ENCODE measurements around the gene AMFR.

Gene AMFR

DNA sequence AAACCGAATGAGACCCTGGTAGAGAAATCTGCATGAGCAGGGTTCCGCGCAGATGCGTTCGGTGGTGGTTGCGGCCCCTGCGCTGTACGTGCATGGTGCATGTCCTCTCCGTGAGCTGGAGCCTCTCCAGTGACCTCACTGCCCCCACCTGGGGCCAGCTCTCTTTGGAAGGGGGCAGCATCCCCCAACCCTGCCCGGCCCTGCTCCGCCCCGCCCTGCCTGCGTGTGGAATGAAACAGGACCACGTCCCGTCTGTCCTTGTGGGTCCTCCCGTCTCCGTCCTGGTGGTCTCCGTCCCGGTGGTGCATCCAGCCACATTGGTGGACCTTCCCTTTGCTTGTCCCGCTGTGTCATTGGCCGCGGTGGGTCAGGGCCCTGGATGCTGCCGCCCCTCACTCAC lies 84.9 kb downstream of the AMFR start:
- no peaks in the 10 kb centered on the region for H3K27me3 ChIP-seq (ENCODE audit: insufficient read depth, insufficient read length)
- no peaks in the 10 kb centered on the region for H3K36me3 ChIP-seq (ENCODE audit: insufficient read depth, insufficient read length, low read length)
- no peak overlapping the region for H3K4me3 ChIP-seq (ENCODE audit: insufficient read length, low read depth)
- no peaks in the 10 kb centered on the region for H3K9me3 ChIP-seq (ENCODE audit: insufficient read depth, low read length)
- no peak overlapping the region for H3K9ac ChIP-seq (ENCODE audit: insufficient read length, low read depth)
- DNase-seq (ENCODE audit: low read depth, low spot score): no peak
- no peak for TF ChIP-seq ZNF274 (IDR thresholded peaks at IDR 0.05; ENCODE audit: low read depth, low read length)
- TF ChIP-seq SUZ12 (IDR thresholded peaks at IDR 0.05; ENCODE audit: extremely low read depth, insufficient read depth, insufficient read length): no peak
- no peak for TF ChIP-seq YY1 (IDR thresholded peaks at IDR 0.05; ENCODE audit: insufficient read depth, insufficient read length)
- peaks cover 20% of the 10 kb centered on the region for H3K4me1 ChIP-seq (ENCODE audit: insufficient read depth, insufficient read length)

DNA sequence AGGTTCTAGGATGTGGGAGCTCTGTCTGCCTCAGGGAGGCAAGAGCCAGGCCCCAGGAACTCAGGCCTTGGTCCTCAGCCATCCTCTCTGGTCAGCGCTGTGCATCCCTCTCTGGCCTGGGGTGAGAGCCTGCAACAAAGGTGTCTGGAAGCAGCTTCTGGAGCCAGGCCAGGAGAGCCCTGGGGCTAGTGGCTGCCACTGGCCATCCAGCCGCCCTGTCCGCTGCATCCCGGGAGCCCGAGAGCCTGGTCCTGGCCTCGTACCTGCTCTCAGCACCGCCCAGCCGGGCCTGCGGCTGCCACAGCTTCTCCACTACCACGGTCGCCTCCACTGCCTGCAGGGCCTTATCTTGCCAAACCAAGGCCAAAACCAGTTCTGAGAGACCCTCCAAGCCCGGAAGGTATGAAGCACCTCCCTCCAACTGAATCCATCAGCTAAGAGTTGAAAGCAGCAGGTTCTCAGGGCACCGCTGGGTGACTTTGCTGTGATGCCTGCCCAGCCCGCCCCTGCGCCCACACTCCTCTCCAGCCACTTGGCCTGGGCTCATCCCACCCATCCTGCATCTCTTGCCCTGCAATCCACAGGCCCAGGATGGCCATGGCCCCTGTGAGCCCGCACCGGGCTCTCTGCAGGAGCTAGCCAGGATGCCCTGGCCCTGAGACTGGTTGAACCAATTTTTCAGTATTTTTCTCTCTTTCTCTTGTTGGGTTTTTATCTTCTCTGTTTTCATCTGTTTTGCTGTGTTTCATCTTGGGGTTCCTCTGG lies 85.7 kb downstream of the AMFR start:
- Histone ChIP-seq H3K36me3 (ENCODE audit: insufficient read depth, insufficient read length, low read length) (no peaks in the 10 kb centered on the region), H3K4me3 (ENCODE audit: insufficient read length, low read depth) (no peak overlapping the region), H3K27me3 (ENCODE audit: insufficient read depth, insufficient read length) (no peaks in the 10 kb centered on the region), H3K4me1 (ENCODE audit: insufficient read depth, insufficient read length) (peaks cover 21% of the 10 kb centered on the region), H3K9ac (ENCODE audit: insufficient read length, low read depth) (no peak overlapping the region), H3K9me3 (ENCODE audit: insufficient read depth, low read length) (no peaks in the 10 kb centered on the region)
- DNase-seq (ENCODE audit: low read depth, low spot score): no peak
- TF ChIP-seq SUZ12 (IDR thresholded peaks at IDR 0.05; ENCODE audit: extremely low read depth, insufficient read depth, insufficient read length) (no peak), ZNF274 (IDR thresholded peaks at IDR 0.05; ENCODE audit: low read depth, low read length) (no peak), YY1 (IDR thresholded peaks at IDR 0.05; ENCODE audit: insufficient read depth, insufficient read length) (no peak)

DNA sequence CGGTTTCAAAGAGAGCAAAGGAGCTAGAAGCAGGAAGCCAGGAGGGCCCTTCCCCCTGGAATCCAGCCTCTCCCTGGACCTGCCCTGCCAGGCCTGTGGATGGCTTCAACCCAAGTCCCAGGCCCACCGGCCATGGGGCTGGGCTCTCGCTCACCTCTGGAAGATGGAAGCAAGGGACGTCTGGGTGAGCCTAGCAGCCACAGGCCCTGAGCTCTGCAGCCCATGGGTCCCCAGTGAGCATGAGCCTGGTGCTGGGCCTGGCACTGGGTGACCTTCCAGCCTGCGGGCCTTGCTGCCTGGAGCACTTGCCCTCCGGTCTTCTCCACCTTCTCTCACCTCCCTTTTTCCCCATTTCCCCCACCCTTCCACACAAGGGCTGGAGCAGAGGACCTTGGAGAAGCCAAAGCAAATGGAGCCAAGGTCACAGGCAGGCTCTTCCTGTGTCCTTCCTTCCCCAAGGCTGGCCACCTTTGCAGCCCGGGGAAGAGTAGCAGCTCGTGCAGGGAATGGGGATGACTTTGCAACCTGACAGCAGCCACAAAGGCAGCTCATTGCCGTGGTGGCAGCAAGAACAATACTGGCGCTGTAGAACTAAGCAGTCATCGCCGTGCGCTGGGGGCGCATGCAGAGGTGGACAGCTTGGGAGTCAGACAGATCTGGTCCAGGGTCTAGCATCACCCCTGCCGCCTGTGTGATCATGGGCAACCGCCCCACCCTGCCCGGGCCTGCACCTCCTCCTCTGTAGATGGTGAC lies 86.6 kb downstream of the AMFR start:
- Histone ChIP-seq H3K4me1 (ENCODE audit: insufficient read depth, insufficient read length) (peaks cover 21% of the 10 kb centered on the region), H3K9me3 (ENCODE audit: insufficient read depth, low read length) (no peaks in the 10 kb centered on the region), H3K36me3 (ENCODE audit: insufficient read depth, insufficient read length, low read length) (no peaks in the 10 kb centered on the region), H3K27me3 (ENCODE audit: insufficient read depth, insufficient read length) (no peaks in the 10 kb centered on the region), H3K4me3 (ENCODE audit: insufficient read length, low read depth) (no peak overlapping the region), H3K9ac (ENCODE audit: insufficient read length, low read depth) (no peak overlapping the region)
- no peak for TF ChIP-seq ZNF274 (IDR thresholded peaks at IDR 0.05; ENCODE audit: low read depth, low read length)
- no peak for TF ChIP-seq YY1 (IDR thresholded peaks at IDR 0.05; ENCODE audit: insufficient read depth, insufficient read length)
- TF ChIP-seq SUZ12 (IDR thresholded peaks at IDR 0.05; ENCODE audit: extremely low read depth, insufficient read depth, insufficient read length): no peak
- no peak for DNase-seq (ENCODE audit: low read depth, low spot score)

- Histone ChIP-seq H3K27me3 (ENCODE audit: insufficient read depth, insufficient read length) (no peaks in the 10 kb centered on the region), H3K9me3 (ENCODE audit: insufficient read depth, low read length) (no peaks in the 10 kb centered on the region), H3K4me3 (ENCODE audit: insufficient read length, low read depth) (no peak overlapping the region), H3K9ac (ENCODE audit: insufficient read length, low read depth) (no peak overlapping the region), H3K36me3 (ENCODE audit: insufficient read depth, insufficient read length, low read length) (no peaks in the 10 kb centered on the region), H3K4me1 (ENCODE audit: insufficient read depth, insufficient read length) (peaks cover 21% of the 10 kb centered on the region)
- TF ChIP-seq YY1 (IDR thresholded peaks at IDR 0.05; ENCODE audit: insufficient read depth, insufficient read length) (no peak), SUZ12 (IDR thresholded peaks at IDR 0.05; ENCODE audit: extremely low read depth, insufficient read depth, insufficient read length) (no peak), ZNF274 (IDR thresholded peaks at IDR 0.05; ENCODE audit: low read depth, low read length) (no peak)
- no peak for DNase-seq (ENCODE audit: low read depth, low spot score)
These were observed 87.5 kb downstream of the AMFR start for GRCh38 chr16:56337858-56338325.

- H3K4me1 ChIP-seq (ENCODE audit: insufficient read depth, insufficient read length): peaks cover 20% of the 10 kb centered on the region
- TF ChIP-seq YY1 (IDR thresholded peaks at IDR 0.05; ENCODE audit: insufficient read depth, insufficient read length): no peak
- no peak for TF ChIP-seq ZNF274 (IDR thresholded peaks at IDR 0.05; ENCODE audit: low read depth, low read length)
- TF ChIP-seq SUZ12 (IDR thresholded peaks at IDR 0.05; ENCODE audit: extremely low read depth, insufficient read depth, insufficient read length): no peak
- H3K9ac ChIP-seq (ENCODE audit: insufficient read length, low read depth): no peak overlapping the region
- H3K27me3 ChIP-seq (ENCODE audit: insufficient read depth, insufficient read length): no peaks in the 10 kb centered on the region
- no peaks in the 10 kb centered on the region for H3K36me3 ChIP-seq (ENCODE audit: insufficient read depth, insufficient read length, low read length)
- no peak for DNase-seq (ENCODE audit: low read depth, low spot score)
- H3K4me3 ChIP-seq (ENCODE audit: insufficient read length, low read depth): no peak overlapping the region
- H3K9me3 ChIP-seq (ENCODE audit: insufficient read depth, low read length): no peaks in the 10 kb centered on the region
These were observed 88.1 kb downstream of the AMFR start for GRCh38 chr16:56337131-56337857.

- H3K4me1 ChIP-seq (ENCODE audit: insufficient read depth, insufficient read length): peaks cover 14% of the 10 kb centered on the region
These were observed 88.6 kb downstream of the AMFR start for GRCh38 chr16:56336711-56337110.

More at GRCh38 chr16:56336711-56337110, 88.6 kb downstream of the AMFR start:
- TF ChIP-seq YY1 (IDR thresholded peaks at IDR 0.05; ENCODE audit: insufficient read depth, insufficient read length) (no peak), ZNF274 (IDR thresholded peaks at IDR 0.05; ENCODE audit: low read depth, low read length) (no peak), SUZ12 (IDR thresholded peaks at IDR 0.05; ENCODE audit: extremely low read depth, insufficient read depth, insufficient read length) (no peak)
- no peaks in the 10 kb centered on the region for H3K27me3 ChIP-seq (ENCODE audit: insufficient read depth, insufficient read length)
- DNase-seq (ENCODE audit: low read depth, low spot score): no peak
- no peaks in the 10 kb centered on the region for H3K9me3 ChIP-seq (ENCODE audit: insufficient read depth, low read length)
- H3K4me3 ChIP-seq (ENCODE audit: insufficient read length, low read depth): no peak overlapping the region
- no peaks in the 10 kb centered on the region for H3K36me3 ChIP-seq (ENCODE audit: insufficient read depth, insufficient read length, low read length)
- H3K9ac ChIP-seq (ENCODE audit: insufficient read length, low read depth): no peak overlapping the region
